NCI-H2029 (cell line): ENCODE data around the gene IPO11.
"Not testable (repeated sequence)": the region's sequence is repeated elsewhere in the genome, so short reads cannot be mapped to it uniquely, and the experiment has no call there.

Experiments used
- DNase-seq: peaks from one replicate; lab custom pipeline; 2025; lab: John Stamatoyannopoulos, UW

The IPO11 gene

DNA sequence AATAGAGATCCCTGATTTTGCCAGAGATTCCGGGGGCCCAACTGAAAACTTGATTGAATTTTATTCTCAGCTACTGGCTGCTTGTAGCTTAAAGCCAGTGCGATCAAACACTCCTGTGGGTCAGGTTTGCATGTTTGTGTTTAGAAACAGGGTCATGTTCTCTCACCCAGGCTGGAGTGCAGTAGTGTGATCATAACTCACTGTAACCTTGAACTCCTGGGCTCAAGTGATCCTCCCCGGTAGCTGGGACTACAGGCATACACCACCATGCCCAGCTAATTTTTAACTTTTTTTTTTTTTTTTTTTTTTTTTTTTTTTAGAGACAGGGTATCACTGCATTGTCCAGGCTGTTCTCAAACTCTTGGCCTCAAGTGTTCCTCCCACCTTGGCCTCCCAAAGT lies 232.7 kb downstream of the IPO11 start:
- DNase-seq, result no peak

DNA sequence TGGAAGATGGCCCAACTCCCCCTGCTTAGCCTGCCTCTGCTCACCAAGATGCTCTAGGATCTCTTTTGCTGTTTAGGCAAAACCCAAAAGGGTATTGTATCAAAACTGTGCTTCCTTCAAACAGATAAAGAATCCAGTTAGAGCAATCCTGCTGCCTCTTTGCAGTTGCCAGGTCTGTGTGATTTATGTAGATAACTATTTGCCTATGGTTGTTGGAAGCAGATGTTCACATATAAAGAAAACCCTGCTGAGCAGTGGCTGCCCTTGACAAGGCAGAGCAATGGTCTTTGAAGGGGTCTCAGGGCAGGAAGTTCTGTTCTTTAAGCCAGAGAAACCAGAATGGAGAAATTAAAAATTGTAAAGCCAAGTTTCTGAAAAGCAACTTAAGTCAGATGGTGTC lies 234.7 kb downstream of the IPO11 start:
- no peak for DNase-seq

DNA sequence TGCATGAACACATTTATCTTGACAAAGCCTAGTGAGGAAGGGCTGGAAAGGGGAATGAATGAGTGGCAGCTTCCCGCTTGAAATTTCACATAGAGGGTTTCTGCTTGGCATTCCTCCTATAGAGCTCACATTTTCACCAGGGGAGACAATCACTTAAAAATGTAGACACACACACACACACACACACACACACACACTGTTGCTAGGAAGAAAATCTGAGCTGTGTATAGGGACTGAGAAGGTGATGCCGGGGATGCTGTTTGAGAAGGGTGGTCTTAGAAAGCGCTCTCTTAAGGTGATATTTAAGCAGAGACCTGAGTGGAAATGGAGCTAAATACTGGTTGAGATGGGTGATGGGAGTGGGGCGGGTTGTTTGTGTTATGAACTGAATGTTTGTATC lies 236.5 kb downstream of the IPO11 start:
- no peak for DNase-seq

DNA sequence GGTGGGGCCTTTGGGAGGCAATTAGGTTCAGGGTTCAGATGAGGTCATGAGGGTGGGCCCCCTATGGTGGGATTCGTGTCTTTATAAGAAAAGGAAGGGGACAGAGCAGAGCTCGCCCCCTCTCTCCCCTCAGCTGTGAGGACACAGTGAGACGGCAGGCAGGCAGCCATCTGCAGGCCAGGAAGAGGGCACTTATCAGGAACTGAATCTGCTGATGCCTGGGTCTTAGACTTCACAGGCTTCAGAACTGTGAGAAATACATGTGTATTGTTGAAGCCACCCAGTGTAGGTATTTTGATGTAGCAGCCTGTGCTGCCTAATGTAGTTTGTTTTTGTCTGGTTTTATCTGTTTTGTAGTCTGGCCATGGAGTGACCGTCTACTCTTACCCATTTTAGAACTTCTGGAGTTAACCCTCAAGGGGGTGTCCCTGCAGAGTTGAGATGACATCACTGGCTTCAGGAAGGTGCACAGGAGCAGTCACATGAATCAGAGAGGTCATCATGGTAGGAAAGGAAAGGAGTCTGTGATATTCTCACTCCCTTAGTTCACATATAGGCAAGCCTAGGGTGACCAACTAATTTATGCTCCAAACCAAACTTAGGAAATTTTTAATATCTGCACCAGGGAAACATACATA lies 237.0 kb downstream of the IPO11 start:
- DNase-seq, result no peak

DNA sequence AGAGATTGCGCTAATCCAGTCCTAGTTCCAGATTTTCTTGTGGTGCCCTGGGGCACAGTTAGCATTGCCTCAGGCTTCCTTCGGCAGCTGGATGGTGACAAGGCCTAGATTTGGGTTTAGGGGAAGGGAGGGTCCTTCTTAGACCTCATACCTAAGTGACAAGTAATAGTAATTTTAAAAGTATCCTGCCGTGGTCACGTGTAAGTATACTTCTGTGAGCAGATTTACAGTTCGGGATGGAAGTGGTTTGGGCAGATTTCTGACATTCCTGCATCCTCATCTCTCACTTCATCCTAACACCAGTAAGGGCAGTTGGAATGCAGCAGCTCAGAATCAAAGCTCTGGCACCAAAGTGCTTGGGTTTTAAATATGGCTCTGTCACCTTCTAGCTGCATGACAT lies 237.6 kb downstream of the IPO11 start:
- DNase-seq, result no peak

DNA sequence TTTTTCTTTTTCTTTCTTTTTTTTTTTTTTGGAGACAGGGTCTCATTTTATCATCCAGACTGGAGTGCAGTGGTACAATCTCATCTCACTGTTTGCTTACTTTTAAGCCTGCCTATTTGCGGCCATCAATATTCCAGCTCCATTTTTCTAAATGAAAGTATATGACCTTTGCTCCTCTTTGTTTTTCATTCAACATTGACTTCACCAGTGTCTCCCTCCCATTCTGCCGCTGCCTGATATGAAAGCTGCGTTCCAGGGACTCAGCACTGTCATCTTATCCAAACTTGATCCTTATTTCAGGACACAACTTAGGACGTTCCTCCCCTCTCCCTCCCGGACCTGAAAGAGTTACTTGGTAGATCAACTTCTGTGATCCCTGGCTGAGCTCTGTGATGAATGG lies 239.7 kb downstream of the IPO11 start:
- no peak for DNase-seq

DNA sequence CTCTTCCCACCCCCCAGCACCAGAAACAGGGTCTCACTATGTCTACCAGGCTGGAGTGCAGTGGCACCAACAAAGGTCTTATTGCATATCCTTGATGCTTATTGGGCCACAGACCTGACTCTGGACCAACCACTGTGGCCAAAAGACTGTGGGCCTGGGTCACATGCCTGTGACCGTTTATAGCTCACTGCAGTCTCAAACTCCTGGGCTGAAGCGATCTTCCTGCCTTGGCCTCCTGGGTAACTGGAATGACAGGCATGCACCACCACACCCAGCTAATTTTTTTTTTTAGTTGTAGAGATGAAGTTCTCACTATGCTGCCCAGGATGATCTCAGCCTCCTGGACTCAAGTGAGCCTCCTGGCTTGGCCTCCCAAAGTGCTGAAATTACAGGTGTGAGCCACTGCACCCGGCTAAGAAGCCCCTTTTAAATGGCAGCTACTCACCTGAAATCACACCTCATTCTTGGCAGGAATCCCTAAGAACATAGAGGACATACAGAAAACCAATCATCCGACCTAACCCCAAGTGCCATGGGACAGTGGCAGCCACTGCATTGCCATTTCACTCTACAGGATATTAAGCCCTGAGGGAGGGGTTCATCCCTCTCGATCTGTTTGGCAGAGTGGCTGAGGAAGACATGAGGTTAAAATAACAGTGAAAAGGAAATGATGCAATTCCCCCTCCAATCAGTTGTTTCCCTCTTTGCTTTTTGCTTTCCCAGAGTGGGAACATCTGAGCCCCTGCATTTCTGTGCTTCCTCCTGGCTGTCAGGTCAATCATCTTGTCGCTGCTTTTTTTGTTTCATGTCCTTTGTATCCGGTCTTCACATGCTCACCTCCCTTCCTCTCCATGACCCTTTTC lies 240.7 kb downstream of the IPO11 start:
- no peak for DNase-seq

DNA sequence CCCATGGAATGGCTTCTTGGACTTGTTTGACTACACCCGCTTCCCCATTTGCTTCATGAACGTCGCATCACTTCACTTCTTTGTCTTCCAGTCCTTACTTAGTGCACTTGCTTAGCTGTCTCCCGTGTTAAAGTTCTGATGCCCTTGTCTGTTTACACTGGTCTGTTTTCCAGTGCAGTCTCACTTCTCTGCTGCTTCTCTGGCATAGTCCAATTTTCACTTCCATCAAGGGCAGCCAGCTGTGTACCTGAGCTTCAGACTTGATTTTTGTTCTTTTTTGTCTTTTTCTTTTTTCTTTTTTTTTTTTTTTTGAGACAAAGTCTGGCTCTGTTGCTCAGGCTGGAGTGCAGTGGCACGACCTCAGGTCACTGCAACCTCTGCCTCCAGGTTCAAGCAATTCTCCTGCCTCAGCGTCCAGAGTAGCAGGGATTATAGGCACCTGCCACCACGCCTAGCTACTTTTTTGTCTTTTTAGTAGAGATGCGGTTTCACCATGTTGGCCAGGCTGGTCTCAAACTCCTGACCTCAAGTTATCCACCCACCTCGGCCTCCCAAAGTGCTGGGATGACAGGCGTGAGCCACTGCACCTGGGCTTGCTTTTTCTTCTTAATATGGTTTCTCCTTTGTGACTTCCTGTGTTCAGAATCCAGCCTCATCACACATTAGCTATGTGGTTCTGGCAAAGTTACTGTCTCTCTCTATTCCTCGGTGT lies 241.5 kb downstream of the IPO11 start:
- DNase-seq, result no peak

DNA sequence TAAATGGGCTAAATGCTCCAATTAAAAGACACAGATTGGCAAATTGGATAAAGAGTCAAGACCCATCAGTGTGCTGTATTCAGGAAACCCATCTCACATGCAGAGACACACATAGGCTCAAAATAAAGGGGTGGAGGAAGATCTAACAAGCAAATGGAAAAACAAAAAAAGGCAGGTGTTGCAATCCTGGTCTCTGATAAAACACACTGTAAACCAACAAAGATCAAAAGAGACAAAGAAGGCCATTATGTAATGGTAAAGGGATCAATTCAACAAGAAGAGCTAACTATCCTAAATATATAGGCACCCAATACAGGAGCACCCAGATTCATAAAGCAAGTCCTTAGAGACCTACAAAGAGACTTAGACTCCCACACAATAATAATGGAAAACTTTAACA lies 245.2 kb downstream of the IPO11 start:
- DNase-seq, result not testable (repeated sequence)

DNA sequence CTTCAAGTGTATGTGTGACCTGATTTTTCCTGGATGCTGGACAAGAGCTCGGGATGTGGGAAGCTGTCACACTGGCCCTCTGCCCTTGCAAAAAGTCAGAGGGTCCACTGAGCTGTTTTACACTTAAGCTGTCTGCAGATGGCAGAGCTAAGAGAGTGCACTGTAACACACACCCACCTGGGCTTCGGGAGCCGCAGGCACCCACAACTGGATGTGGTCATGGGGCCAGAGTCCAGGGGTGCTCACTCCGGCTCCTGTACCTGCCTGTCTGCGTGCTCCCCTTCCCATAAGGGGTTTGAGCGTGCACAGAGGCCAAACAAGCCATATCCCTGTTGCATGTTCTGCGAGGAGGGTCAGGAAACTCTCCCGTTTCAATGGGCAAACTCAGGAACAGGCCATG lies 248.6 kb downstream of the IPO11 start:
- no peak for DNase-seq

DNA sequence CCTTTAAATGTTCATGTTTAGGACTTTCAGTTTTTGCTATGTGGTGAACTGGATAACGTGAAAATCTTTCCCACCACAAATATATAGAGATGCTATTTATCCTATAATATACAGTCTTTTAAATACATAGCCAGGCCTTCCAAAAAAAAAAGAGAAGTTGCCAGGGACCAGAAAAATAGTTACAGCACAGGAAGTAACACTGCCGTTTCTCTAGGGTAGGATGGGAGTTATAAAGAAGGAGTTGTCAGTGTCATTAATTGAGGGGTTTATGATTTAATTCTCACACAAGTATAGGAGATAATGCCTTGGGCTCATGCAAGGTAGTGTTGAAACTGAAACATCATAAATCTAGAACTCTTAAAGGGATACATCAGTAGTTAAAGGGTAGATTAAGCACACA lies 250.0 kb downstream of the IPO11 start:
- DNase-seq, result no peak

DNA sequence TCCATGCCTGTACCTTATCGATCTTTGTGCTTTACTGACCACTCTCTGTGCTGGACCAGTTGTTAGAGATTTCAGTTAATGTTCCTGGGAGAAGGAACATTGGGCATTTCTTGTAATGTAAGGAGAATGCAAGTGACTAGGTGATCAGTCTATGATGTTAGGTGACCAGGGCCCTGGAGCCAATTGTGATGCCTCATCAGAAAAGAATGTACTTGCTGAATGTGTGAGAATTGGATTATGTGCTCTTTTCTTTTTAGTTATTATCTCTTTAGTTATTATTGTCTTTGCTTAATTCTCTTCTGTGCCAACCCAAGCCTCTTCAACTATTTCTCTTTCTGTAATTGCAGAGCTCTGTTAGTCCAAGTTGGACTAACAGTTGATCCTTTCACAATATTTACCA lies 258.9 kb downstream of the IPO11 start:
- DNase-seq, result no peak

DNA sequence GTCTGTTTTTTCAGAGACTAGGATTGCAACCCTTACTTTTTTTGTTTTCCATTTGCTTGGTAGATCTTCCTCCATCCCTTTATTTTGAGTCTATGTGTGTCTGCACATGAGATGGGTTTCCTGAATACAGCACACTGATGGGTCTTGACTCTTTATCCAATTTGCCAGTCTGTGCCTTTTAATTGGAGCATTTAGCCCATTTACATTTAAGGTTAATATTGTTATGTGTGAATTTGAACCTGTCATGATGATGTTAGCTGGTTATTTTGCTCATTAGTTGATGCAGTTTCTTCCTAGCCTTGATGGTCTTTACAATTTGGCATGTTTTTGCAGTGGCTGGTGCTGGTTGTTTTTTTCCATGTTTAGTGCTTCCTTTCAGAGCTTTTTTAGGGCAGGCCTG lies 264.0 kb downstream of the IPO11 start:
- DNase-seq, result not testable (repeated sequence)
